C4-2B (cell line): Measurements from ENCODE around the gene CTCFL.

ENCODE experiments used
- H3K27ac ChIP-seq: fragments of 450-650 bp; 2 replicates; pipeline ENCODE4 v1.5.1; 2017
- CTCF ChIP-seq: fragments of 450-650 bp; conservative IDR thresholded peaks from 2 replicates; pipeline ENCODE4 v1.5.1; 2017; ENCODE audit warnings: mild to moderate bottlenecking
- ZFX ChIP-seq: fragments of 450-650 bp; IDR thresholded peaks from 2 replicates; pipeline ENCODE4 v1.6.1; 2017

CTCFL gene

DNA sequence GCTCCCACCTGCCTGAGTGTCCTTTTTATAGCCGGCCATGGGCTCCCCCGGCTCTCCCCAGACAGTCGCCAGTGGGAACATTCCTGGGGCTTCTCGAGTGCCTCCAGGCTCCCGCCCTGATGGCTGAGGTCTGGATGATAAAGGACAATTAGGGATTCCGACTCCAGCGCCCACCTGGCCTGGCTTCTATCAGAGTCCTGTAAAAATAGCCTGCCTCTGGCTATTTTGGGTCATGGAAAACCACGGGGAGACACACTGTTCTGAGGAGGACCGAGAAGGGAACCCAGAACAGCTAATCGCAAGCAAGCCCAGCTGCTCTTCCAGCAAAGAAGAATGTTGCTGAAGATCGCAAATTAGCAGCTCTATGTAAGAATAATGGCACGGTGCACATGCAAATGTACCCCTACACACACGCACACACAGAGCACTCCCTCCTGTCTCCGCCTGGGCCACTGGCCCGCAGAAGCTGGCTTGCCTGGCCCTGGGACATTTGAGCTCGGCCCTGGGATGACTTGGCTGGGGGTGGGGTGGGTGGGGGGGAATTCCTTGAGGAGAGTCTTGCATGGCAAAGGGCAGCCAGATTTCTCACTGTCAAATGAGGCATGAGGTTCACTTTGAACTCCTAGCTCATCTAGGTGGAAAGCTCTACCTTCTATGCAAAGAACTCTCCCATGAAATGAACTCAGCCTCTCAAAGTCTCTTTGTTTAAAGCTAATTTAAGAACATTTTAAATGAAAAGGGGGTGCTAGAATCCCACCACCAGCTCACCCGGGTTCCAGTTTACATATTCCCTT lies 55.3 kb downstream of the CTCFL start:
- TF ChIP-seq CTCF (no peak), ZFX (no peak)
- H3K27ac ChIP-seq: no peak overlapping the region

- no peak overlapping the region for H3K27ac ChIP-seq
- TF ChIP-seq ZFX (no peak), CTCF (no peak)
These were observed 56.2 kb downstream of the CTCFL start for GRCh38 chr20:57468523-57469417.

- no peak overlapping the region for H3K27ac ChIP-seq
- TF ChIP-seq ZFX: no peak
- TF ChIP-seq CTCF: no peak
These were observed 57.2 kb downstream of the CTCFL start for GRCh38 chr20:57467742-57468141.

DNA sequence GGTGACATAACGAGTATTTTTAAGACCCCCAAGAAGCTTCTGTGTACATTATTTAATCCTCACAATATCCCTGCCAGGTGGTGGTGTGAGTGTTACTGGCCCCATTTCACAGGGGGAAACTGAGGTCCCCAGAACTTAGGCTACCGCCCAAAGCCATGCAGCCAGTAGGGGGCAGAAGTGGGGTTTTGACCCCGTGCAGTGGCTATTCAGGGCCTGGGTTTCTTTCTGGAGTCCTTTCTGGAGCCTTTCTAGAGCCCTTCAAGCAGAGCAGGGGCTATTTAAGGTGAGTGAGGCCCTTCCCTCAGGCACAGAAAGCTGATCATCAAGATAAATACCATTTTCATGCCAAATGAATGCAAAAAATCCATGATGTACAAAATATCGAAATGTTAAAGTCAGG lies 59.0 kb downstream of the CTCFL start:
- no peak for TF ChIP-seq ZFX
- no peak; the same call in 1 of the 2 replicates for TF ChIP-seq CTCF
- no peak overlapping the region for H3K27ac ChIP-seq

GRCh38 chr20:57465486-57465885 lies 59.5 kb downstream of the CTCFL start:
- TF ChIP-seq ZFX: no peak
- no peak overlapping the region for H3K27ac ChIP-seq

DNA sequence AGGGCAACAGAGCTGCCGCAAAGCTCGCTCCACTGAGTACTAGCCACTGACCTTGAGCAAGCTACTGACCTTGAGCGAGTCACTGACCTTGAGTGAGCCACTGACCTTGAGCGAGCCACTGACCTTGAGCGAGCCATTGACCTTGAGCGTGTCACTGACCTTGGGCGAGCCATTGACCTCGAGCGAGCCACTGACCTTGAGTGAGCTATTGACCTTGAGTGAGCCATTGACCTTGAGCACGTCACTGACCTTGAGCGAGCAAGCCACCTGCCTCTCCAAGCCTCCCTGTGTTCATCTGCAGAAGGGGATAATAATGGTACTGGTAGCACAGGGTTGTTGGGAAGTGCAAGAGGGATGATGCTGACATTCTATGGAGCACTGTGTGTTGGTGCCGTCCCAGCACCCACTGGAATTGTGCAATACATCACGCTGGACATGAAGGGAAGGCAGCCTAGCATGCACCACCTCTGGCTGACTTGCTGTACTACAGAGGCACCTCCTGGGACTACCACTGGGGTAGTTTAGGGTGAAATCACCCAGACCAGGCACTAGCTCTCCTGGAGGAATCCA lies 60.2 kb downstream of the CTCFL start:
- TF ChIP-seq ZFX (no peak), CTCF (no peak)
- H3K27ac ChIP-seq: no peak overlapping the region

DNA sequence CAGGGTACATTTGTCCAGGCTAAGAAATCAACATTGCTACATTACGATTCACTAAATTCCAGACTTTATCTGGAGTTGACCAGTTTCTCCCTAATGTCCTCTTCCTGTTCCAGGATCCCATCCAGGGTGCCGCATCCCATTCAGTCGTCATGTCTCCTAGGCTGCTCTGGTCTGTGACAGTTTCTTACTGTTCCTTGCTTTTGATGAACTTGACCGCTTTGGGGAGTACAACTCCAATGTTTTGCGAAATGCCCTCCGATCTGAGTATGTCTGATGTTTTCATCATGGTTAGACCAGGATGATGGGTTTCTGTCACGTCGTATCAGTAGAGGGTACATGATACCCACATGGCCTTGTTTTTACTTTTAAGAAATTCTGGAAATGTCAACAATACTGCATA lies 62.2 kb downstream of the CTCFL start:
- H3K27ac ChIP-seq: no peak overlapping the region
- TF ChIP-seq CTCF: no peak
- no peak for TF ChIP-seq ZFX
